GM12801 (cell line): ENCODE measurements around the gene GAA.

Experiments used
- TF ChIP-seq, protein P1 (sequence below): IDR thresholded peaks from one replicate; pipeline ENCODE4 v1.5.1; 2011; ENCODE audit warnings: control low read depth; ENCODE audit not compliant: insufficient read length; ENCODE audit errors: extremely low read depth

The GAA gene

DNA sequence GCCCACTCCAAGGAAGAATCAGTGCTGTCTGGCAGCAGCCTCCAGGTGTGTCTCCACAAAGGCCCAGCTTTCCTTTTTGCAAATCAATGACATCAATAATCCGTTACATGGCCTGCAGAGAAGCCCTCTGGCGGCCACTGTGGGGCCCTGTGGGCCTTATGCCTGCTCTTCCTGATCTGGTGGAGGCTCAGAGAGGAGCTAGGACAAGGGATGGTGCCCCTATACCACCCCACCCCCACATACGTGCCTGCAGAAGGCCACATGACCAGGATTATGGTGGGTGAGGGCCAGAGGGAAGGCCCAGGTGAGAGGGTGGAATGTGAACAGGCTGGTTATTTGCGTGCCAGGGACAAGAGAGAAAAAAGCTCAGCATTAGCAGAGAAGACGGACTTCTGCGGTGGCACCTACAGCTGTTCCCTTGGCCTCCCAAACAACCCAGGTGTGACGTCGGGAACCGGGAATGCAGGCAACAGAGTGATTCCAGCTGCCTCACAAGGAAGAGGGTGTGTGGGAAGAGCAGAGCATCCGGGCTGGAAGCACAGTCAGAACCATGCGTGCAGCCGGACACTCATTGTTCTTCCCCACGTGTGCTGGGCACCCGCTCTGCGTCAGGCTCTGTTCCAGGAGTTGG is 23.1 kb downstream of the GAA start:
- TF ChIP-seq, protein P1, sequence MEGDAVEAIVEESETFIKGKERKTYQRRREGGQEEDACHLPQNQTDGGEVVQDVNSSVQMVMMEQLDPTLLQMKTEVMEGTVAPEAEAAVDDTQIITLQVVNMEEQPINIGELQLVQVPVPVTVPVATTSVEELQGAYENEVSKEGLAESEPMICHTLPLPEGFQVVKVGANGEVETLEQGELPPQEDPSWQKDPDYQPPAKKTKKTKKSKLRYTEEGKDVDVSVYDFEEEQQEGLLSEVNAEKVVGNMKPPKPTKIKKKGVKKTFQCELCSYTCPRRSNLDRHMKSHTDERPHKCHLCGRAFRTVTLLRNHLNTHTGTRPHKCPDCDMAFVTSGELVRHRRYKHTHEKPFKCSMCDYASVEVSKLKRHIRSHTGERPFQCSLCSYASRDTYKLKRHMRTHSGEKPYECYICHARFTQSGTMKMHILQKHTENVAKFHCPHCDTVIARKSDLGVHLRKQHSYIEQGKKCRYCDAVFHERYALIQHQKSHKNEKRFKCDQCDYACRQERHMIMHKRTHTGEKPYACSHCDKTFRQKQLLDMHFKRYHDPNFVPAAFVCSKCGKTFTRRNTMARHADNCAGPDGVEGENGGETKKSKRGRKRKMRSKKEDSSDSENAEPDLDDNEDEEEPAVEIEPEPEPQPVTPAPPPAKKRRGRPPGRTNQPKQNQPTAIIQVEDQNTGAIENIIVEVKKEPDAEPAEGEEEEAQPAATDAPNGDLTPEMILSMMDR: no peak

GRCh38 chr17:80125656-80126448 is 24.5 kb downstream of the GAA start:
- TF ChIP-seq, protein P1: no peak

DNA sequence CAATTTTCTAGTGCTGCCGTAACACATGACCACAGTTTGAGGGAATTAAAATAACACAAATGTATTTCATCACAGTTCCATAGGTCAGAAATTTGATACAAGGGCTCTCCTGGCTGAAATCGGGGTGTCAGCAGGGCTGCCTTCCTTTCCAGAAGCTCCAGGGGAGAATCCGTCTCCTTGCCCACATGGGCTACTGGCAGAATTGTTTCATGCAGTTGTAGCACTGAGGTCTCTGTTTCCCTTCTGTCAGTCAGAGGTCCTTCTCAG is 25.0 kb downstream of the GAA start:
- TF ChIP-seq, protein P1: no peak

- TF ChIP-seq, protein P1: no peak
Observed at GRCh38 chr17:80129006-80129565, 27.7 kb downstream of the GAA start.

DNA sequence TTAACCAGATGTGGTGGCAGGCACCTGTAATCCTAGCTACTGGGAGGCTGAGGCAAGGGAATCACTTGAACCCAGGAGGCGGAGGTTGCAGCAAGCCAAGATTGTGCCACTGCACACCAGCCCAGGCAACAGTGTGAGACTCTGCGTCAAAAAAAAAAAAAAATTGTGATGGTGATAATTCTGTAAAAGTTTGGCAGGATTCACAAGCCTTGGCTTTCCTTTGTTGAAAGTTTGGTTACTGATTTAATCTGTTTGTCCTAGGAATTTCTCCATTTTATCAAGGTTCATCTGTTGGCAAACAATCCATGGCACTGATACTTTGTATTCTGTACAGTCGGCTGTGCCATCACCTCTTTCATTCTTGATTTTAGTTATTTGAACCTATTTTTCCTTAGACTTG is 29.6 kb downstream of the GAA start:
- TF ChIP-seq, protein P1: no peak

DNA sequence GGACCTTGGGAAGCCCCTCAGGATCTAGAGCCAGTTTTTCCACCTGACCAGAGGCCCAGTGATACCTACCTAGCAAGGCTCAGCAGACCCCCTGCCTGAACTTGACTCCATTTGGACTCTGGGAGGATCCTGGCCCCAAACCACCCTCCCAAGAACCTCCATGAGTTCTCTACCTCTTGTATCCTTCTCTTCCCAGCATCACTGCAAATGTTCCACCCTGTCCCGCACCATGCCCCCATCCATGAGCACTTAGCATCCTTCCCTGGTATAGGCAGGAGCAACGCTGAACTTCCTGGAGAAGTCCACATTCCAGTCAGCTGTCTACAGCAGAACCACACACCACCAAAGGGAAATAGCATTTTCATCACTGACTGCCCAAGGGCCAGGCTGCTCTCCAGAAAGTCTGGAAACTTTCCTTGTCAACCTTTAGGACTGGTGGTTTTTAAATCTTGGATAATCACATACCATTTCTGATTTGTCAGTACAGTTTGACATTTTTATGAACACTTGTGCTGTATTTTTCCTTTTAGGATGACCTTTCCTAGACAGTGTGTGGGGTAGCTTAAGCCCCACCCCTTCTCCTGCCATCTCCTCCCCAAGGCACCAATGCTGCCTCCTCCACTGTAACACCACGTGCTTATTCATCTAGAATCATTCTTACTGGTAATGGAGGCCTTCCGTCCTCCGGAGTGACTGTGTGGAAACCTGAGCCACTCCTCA is 31.7 kb downstream of the GAA start:
- TF ChIP-seq, protein P1: no peak

GRCh38 chr17:80133626-80133970 is 32.2 kb downstream of the GAA start:
- TF ChIP-seq, protein P1: no peak
